HL-60/S4 treated with retinoic acid at 250 ng/mL for 4 days and 3 days (cell line): Measurements from ENCODE around the gene NXT1.

Source experiments
- in situ Hi-C: fragments of 300-500 bp; cut with MboI; formaldehyde crosslinking; loops from 2 replicates; pipeline ENCODE4 v1.7.0; 2022; ENCODE audit warnings: low sequenced_read_pairs

Gene NXT1

GRCh38 chr20:23357767-23358562 is 7.4 kb downstream of the NXT1 start:
- in situ Hi-C loops: no loop called here

GRCh38 chr20:23358563-23358906 is 7.9 kb downstream of the NXT1 start:
- in situ Hi-C loops: no loop called here

GRCh38 chr20:23358923-23359593 is 8.5 kb downstream of the NXT1 start:
- in situ Hi-C loops: no loop called here

- in situ Hi-C loops: no loop called here
Observed at GRCh38 chr20:23360531-23360930, 9.9 kb downstream of the NXT1 start.

GRCh38 chr20:23361119-23361475 is 10.5 kb downstream of the NXT1 start:
- in situ Hi-C loops: no loop called here

- in situ Hi-C loops: no loop called here
Observed at GRCh38 chr20:23361476-23362391, 11.1 kb downstream of the NXT1 start, which contains the start of gene GZF1. Gene GZF1 (plus strand): TSS chr20:23362182. CDS start chr20:23364384, 2,202 bp downstream.

GRCh38 chr20:23362392-23363256 is 12.0 kb downstream of the NXT1 start:
- in situ Hi-C loops: no loop called here

- in situ Hi-C loops: no loop called here
Observed at GRCh38 chr20:23363257-23363649, 12.7 kb downstream of the NXT1 start.

GRCh38 chr20:23365390-23366165 is 15.0 kb downstream of the NXT1 start:
- in situ Hi-C loops: no loop called here

GRCh38 chr20:23366384-23366783 is 15.8 kb downstream of the NXT1 start:
- in situ Hi-C loops: no loop called here

GRCh38 chr20:23367770-23368169 is 17.2 kb downstream of the NXT1 start:
- in situ Hi-C loops: no loop called here

- in situ Hi-C loops: no loop called here
Observed at GRCh38 chr20:23368316-23369071, 17.9 kb downstream of the NXT1 start.

- in situ Hi-C loops: no loop called here
Observed at GRCh38 chr20:23369072-23369823, 18.7 kb downstream of the NXT1 start.

GRCh38 chr20:23370274-23370673 is 19.7 kb downstream of the NXT1 start:
- in situ Hi-C loops: no loop called here

GRCh38 chr20:23370873-23371272 is 20.3 kb downstream of the NXT1 start:
- in situ Hi-C loops: no loop called here

GRCh38 chr20:23371496-23371895 is 20.9 kb downstream of the NXT1 start:
- in situ Hi-C loops: no loop called here

- in situ Hi-C loops: no loop called here
Observed at GRCh38 chr20:23374441-23374840, 23.9 kb downstream of the NXT1 start.

GRCh38 chr20:23375827-23376226 is 25.2 kb downstream of the NXT1 start:
- in situ Hi-C loops: no loop called here
